ENCODE data around the gene RING1. TPM values are rescaled to one million over a fixed set of nuclear protein-coding genes. Genes with fewer than 3 reads are reported as not detected.

The RING1 gene
- polyA plus RNA-seq, 1 of the 3 experiments (the other 2 are of a cell fraction): 61.3 TPM

GRCh38 chr6:33215271-33216116, 7.2 kb downstream of the RING1 start:
- no peak overlapping the region for H2AFZ ChIP-seq (ENCODE audit: low read depth)
- H3F3A ChIP-seq (replicated peaks; ENCODE audit: insufficient read depth): no peaks in the 10 kb centered on the region
- WGBS (ENCODE audit: low lambda C conversion rate): 69% methylated on average over 8 of the region's 9 CpGs
- peaks cover 5 to 10% of the 10 kb centered on the region in 2 experiments for H3K36me3 ChIP-seq (replicated peaks in 1 of 2; ENCODE audit: control insufficient read depth in 1 of 2, insufficient read depth in 2 of 2, low read length in 1 of 2)
- H3K9ac ChIP-seq: no peak overlapping the region
- no peaks in the 10 kb centered on the region for H3K9me3 ChIP-seq
- no peaks in the 10 kb centered on the region for H3K79me2 ChIP-seq (ENCODE audit: insufficient read depth)
- no peak overlapping the region for H3K4me3 ChIP-seq (ENCODE audit: low read depth in 2 of 2, low read length in 1 of 2)
- peaks cover 9% of the 10 kb centered on the region; the same call in 1 of the 2 replicates for H3K27me3 ChIP-seq (ENCODE audit: insufficient read depth)
- no peaks in the 10 kb centered on the region for H4K20me1 ChIP-seq (ENCODE audit: insufficient read depth)
- no peak overlapping the region for H3K27ac ChIP-seq (ENCODE audit: low read depth in 2 of 2, low read length in 1 of 2)
- no peak overlapping the region for H3K4me2 ChIP-seq
- H3K4me1 ChIP-seq (ENCODE audit: control insufficient read depth in 1 of 2, insufficient read depth in 2 of 2, low read depth in 1 of 2, low read length in 1 of 2): peaks cover 4 to 19% of the 10 kb centered on the region in 2 experiments; a peak in 3 of 4 replicates
- DNase-seq: no peak
- TF ChIP-seq, protein P1, sequence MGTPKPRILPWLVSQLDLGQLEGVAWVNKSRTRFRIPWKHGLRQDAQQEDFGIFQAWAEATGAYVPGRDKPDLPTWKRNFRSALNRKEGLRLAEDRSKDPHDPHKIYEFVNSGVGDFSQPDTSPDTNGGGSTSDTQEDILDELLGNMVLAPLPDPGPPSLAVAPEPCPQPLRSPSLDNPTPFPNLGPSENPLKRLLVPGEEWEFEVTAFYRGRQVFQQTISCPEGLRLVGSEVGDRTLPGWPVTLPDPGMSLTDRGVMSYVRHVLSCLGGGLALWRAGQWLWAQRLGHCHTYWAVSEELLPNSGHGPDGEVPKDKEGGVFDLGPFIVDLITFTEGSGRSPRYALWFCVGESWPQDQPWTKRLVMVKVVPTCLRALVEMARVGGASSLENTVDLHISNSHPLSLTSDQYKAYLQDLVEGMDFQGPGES (IDR thresholded peaks at IDR 0.05; ENCODE audit: low read depth, low read length): no peak
- TF ChIP-seq RXRA (IDR thresholded peaks at IDR 0.05; ENCODE audit: borderline replicate concordance, low read depth) (no peak), NFIC (IDR thresholded peaks at IDR 0.05; ENCODE audit: borderline replicate concordance) (no peak), ELF1 (IDR thresholded peaks at IDR 0.05) (no peak), POLR2AphosphoS5 (IDR thresholded peaks at IDR 0.05; ENCODE audit: low read depth, low read length) (no peak), RAD21 (IDR thresholded peaks at IDR 0.05; ENCODE audit: low read length) (no peak), RCOR1 (IDR thresholded peaks at IDR 0.05; ENCODE audit: low read length) (no peak), GATA2 (CRISPR knock-in tag; IDR thresholded peaks at IDR 0.05) (no peak), EZH2phosphoT487 (IDR thresholded peaks at IDR 0.05; ENCODE audit: borderline replicate concordance, low read depth) (no peak), MXI1 (IDR thresholded peaks at IDR 0.05; ENCODE audit: low read depth, low read length) (no peak)
- TF ChIP-seq, protein P2, sequence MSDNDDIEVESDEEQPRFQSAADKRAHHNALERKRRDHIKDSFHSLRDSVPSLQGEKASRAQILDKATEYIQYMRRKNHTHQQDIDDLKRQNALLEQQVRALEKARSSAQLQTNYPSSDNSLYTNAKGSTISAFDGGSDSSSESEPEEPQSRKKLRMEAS (IDR thresholded peaks at IDR 0.05; ENCODE audit: low read depth): no peak
- TF ChIP-seq, protein P3, sequence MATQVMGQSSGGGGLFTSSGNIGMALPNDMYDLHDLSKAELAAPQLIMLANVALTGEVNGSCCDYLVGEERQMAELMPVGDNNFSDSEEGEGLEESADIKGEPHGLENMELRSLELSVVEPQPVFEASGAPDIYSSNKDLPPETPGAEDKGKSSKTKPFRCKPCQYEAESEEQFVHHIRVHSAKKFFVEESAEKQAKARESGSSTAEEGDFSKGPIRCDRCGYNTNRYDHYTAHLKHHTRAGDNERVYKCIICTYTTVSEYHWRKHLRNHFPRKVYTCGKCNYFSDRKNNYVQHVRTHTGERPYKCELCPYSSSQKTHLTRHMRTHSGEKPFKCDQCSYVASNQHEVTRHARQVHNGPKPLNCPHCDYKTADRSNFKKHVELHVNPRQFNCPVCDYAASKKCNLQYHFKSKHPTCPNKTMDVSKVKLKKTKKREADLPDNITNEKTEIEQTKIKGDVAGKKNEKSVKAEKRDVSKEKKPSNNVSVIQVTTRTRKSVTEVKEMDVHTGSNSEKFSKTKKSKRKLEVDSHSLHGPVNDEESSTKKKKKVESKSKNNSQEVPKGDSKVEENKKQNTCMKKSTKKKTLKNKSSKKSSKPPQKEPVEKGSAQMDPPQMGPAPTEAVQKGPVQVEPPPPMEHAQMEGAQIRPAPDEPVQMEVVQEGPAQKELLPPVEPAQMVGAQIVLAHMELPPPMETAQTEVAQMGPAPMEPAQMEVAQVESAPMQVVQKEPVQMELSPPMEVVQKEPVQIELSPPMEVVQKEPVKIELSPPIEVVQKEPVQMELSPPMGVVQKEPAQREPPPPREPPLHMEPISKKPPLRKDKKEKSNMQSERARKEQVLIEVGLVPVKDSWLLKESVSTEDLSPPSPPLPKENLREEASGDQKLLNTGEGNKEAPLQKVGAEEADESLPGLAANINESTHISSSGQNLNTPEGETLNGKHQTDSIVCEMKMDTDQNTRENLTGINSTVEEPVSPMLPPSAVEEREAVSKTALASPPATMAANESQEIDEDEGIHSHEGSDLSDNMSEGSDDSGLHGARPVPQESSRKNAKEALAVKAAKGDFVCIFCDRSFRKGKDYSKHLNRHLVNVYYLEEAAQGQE (IDR thresholded peaks at IDR 0.05; ENCODE audit: low read depth, low read length): no peak
- POLR2A ChIA-PET: no interaction called here
- H3K9me2 ChIP-seq: no peaks in the 10 kb centered on the region
- CTCF ChIA-PET: interaction anchor here (1.0 kb wide), 3 partner anchors 33 to 54 kb away, joined by 3 read pairs; no protein-coding TSS in a partner anchor

Measured in SK-N-SH (cell line).